SH-SY5Y (cell line): ENCODE measurements around the gene OSBPL1A.

Source experiments
- GATA2 ChIP-seq: IDR thresholded peaks from 2 replicates; pipeline ENCODE4 v1.6.1; 2011; ENCODE audit warnings: mild to moderate bottlenecking, low read depth, low read length
- GATA3 ChIP-seq: IDR thresholded peaks from 2 replicates; pipeline ENCODE4 v1.6.1; 2011; ENCODE audit warnings: low read depth, mild to moderate bottlenecking, low read length, moderate library complexity

Gene OSBPL1A

DNA sequence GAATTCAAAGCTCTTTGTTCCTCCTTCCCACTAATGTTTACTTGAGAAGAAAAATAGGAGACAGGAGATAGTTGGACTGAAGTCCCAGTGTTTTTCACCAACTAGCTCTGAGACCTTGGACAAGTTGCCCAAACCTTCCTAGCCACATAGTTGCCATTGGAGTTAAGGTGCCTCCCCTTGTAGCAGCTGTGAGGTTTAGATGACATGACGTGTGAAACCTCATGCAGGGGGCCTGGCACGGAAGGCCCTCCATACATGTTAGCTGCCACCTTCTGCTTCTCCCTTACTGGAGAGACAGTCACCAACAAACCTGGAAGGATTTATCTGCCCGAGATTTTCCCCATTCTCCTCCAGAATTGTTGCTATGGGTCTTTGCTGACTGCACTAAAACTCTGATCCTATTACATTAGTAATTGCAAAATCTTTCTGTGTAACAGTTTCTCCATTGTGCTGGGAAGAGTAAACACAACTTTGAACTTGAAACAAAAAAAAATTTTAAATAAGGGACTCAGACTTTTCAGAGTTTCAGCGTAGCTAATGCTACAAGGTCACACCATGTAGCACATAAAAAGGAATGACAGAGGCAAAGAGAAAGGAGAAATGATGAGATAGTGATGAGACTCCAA lies 282.6 kb downstream of the OSBPL1A start:
- no peak for TF ChIP-seq GATA3

DNA sequence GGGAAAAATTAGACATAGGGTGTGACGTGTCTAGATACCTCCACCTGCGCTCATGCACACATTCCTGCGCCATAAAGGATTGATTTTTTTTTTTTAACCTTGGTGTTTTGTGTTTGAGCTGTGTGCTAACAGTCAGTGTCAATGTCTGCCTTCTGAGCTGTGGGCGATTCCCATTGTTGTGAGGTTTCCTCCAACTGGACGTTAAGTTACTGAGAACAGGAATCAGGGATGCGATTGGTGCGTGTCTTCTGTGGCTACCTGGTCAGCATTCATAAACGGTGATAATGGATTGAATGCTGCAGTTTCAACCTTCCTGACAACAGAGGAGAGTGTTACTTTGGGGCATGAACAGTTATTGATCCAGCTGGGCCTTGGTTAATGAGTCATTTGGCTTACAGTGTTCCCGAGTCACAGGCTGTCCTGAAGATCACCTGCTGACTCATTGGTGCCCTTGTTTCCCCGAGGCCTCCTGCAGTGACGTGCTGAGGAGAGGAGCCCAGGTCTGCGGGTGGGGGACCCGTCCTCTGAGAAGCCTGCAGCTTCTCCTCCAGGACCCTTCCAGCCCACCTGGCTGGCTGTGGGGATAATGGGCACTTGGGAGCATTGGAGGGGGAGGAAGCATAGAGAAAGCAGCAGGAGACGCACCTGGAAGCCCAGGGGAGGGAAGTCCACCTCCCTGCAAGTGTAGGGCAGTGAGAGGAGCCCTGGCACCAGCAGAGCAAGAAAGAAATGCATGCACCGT lies 284.6 kb downstream of the OSBPL1A start:
- TF ChIP-seq GATA2 (no peak), GATA3 (no peak)

DNA sequence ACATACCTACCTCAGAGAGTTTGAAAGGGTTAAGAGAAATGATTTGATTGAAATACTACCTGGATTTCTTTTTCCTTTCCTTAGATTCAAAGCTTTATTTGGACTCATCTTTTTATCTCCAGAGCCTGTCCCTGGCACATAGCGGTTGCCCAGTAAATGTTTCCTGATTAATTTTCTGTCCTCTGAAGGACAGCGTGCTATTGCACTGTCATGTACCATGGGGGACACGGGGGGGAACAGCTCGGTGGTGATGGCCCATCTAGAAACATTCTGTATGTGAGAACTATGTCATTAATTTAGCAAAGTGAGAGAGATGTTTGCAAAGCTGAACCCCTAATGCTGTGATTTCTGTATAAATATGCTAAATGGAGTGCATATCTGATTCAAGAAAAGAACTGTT lies 285.2 kb downstream of the OSBPL1A start:
- TF ChIP-seq GATA2 (no peak), GATA3 (no peak)
